Stomach smooth muscle (tissue), 2 donors: ENCODE data around the gene TJP1.
A peak's percentile ranks its signal among the peaks of the same experiment; 100 is the strongest.

Experiments used
- H3K27ac ChIP-seq: one replicate; pipeline ENCODE4 v1.7.0; 2013; ENCODE audit warnings: mild to moderate bottlenecking, low read length, inconsistent platforms
- H3K27me3 ChIP-seq, 2 donors: one replicate each; pipeline ENCODE4 v1.7.0; 2013; ENCODE audit warnings: low read length in 2 of 2; ENCODE audit not compliant: insufficient read depth in 2 of 2, control insufficient read depth in 1 of 2
- H3K36me3 ChIP-seq, 2 donors: one replicate each; pipeline ENCODE4 v1.7.0; 2013; ENCODE audit warnings: low read length in 2 of 2; ENCODE audit not compliant: control insufficient read depth in 2 of 2, insufficient read depth in 2 of 2
- H3K4me1 ChIP-seq: one replicate; pipeline ENCODE4 v1.7.0; 2013; ENCODE audit warnings: low read length; ENCODE audit not compliant: control insufficient read depth, insufficient read depth
- H3K4me3 ChIP-seq, 2 donors: one replicate each; pipeline ENCODE4 v1.7.0; 2013; ENCODE audit warnings: low read length in 2 of 2
- H3K9ac ChIP-seq, 2 donors: one replicate each; pipeline ENCODE4 v1.7.0; 2013; ENCODE audit warnings: low read length in 2 of 2, mild to moderate bottlenecking in 1 of 2
- H3K9me3 ChIP-seq, 2 donors: one replicate each; pipeline ENCODE4 v1.7.0; 2013; ENCODE audit warnings: low read length in 2 of 2; ENCODE audit not compliant: control insufficient read depth in 2 of 2
- donor health status: healthy.
- donor health status: Pancreatic carcinoma.

The TJP1 gene

DNA sequence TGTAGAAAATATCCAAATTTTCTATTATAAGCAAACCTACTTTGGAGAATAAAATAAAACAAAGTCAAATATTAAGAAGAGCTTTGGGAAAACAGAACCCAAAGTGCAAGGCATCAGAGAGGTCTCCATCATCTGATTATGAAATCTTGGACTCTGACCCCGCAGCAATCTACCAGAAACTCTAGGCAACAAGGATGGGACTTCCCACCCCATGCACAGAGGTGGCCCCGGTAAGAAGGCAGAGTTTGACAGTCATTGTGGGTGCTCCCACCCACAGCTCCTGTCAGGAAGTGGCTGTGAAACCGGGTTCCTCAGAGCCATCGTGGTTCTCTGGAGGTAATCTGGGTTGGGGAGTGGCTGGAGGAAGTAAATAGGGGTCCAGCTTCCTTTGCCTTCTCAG lies 37.0 kb upstream of the TJP1 start:
- no peaks in the 10 kb centered on the region for H3K9me3 ChIP-seq
- H3K9ac ChIP-seq, result no peak overlapping the region
- H3K4me1 ChIP-seq, result no peaks in the 10 kb centered on the region
- no peaks in the 10 kb centered on the region for H3K36me3 ChIP-seq
- H3K4me3 ChIP-seq, result no peak overlapping the region
- no peaks in the 10 kb centered on the region for H3K27me3 ChIP-seq
- H3K27ac ChIP-seq, result no peak overlapping the region

DNA sequence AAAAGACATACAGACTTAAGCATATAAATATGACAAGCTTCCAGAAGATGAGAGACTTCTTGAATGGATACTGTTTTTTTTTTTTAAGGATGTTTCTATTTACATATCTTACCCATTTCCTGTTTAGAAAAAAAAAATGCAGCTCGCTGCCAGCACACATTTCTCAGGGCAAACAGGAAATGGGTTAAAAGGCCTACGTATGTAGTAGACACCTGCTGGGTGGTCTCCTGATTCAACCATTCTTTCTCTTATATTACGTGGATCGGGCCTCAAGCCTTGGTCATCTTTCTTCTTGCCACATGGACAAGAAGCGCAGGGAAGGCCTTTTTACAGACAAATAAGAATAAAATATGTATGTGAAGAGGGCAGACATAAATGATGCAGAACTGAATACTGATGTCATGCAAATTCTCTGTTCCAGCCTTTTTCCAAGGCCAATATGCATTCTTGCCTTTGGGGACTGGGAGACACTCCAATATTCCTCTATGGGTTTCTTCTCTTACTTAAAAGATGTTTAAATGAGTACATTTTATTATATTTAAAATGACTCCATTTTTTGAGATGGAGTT lies 35.0 kb upstream of the TJP1 start:
- no peaks in the 10 kb centered on the region for H3K27me3 ChIP-seq
- H3K4me3 ChIP-seq, result no peak overlapping the region
- H3K4me1 ChIP-seq, result no peaks in the 10 kb centered on the region
- H3K27ac ChIP-seq, result no peak overlapping the region
- no peaks in the 10 kb centered on the region for H3K9me3 ChIP-seq
- no peaks in the 10 kb centered on the region for H3K36me3 ChIP-seq
- H3K9ac ChIP-seq, result no peak overlapping the region

DNA sequence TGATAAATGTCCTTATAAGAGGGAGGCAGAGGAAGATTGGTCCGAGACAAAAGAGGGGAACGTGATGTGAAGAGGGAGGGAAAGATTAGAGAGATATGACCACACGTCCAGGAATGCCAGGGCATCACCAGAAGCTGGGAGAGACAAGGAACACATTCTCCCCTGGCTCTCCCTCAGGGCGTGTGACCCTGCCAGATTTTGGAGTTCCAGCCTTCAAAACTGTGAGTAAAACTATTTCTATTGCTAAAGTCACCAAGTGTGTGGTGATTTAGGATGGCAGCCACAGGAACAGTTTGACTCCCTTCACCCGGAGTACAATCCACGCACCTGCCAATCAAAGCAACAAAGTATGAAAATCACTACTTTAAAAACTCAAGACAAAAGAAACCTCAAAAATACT lies 32.1 kb upstream of the TJP1 start:
- H3K36me3 ChIP-seq, result no peaks in the 10 kb centered on the region
- H3K27ac ChIP-seq, result no peak overlapping the region
- no peak overlapping the region for H3K9ac ChIP-seq
- H3K9me3 ChIP-seq, result no peaks in the 10 kb centered on the region
- no peak overlapping the region for H3K4me3 ChIP-seq
- no peaks in the 10 kb centered on the region for H3K27me3 ChIP-seq
- no peaks in the 10 kb centered on the region for H3K4me1 ChIP-seq

DNA sequence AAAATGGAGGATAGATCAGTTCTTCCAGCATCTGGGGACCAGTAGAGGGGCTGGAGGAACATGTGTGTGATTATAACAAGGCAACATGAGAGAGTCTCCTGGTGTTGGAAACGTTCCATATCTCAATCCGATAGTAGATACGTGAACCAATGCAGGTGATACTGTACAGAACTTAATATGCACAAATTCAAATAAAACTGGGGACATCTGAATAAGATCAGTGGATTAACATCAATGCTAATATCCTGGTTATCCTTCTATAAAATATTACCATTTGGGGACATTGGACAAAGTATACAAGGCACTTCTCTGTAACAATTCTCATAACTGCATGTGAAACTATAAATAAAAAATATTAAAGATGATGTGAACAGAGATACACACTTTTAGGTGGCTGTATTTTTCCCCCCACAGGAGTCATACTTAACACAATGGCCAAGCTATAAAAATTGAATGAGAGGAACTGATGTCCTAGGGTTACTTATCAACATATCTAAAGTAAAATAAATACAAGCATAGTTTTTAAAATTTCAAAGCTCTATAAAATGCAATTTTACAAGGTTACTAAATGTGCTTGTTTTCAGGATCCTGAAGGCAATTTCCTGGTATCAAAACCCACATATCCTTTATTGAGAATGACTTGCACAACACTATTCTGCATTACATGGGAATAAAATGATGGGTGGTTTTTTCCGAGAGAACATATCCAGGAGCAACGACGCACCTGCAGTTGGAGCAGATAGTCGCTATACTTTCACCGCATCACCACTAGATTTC lies 31.1 kb upstream of the TJP1 start:
- H3K9me3 ChIP-seq, result no peaks in the 10 kb centered on the region
- no peak overlapping the region for H3K9ac ChIP-seq
- no peaks in the 10 kb centered on the region for H3K4me1 ChIP-seq
- H3K36me3 ChIP-seq, result no peaks in the 10 kb centered on the region
- H3K27me3 ChIP-seq, result no peaks in the 10 kb centered on the region
- H3K4me3 ChIP-seq, result no peak overlapping the region
- no peak overlapping the region for H3K27ac ChIP-seq

DNA sequence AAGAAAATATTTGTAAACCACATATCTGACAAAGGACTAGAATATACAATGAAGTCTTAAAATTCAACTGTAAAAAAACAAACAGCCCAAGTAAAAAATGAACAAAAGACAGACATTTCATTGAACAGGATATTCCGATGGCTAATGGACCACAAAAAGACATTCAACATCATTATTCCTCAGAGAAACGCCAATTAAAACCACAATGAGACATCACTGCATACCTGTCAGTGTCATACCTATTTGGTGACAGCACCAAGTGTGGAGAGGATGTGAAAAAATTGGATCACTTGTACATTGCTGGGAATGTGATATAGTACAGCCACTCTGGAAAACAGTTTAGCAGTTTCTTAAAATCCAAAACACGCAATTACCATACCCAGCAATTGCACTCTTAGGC lies 29.9 kb upstream of the TJP1 start:
- no peaks in the 10 kb centered on the region for H3K4me1 ChIP-seq
- no peaks in the 10 kb centered on the region for H3K27me3 ChIP-seq
- H3K9me3 ChIP-seq, result peaks cover 0 to 3% of the 10 kb centered on the region in 2 donors
- H3K9ac ChIP-seq, result no peak overlapping the region
- H3K4me3 ChIP-seq, result no peak overlapping the region
- H3K36me3 ChIP-seq, result no peaks in the 10 kb centered on the region
- H3K27ac ChIP-seq, result no peak overlapping the region

DNA sequence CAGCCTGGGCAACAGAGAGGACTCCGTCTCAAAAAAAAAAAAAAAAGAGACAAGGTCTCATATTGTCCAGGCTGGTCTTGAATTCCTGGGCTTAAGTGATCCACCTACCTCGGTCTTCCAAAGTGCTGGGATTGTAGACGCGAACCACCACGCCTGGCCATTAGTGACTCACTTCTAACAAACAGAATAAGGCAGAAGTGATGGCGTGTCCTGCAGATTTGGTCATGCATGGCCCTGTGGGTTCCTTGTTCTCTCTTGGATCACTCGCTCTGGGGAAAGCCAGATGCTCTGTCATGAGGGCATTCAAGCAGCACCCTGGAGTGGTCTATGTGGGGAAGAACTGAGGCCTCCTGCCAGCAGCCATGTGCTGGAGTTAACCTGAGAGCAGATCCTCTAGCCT lies 27.4 kb upstream of the TJP1 start:
- Histone ChIP-seq H3K27me3 (no peaks in the 10 kb centered on the region), H3K4me1 (no peaks in the 10 kb centered on the region), H3K36me3 (no peaks in the 10 kb centered on the region), H3K27ac (no peak overlapping the region), H3K9ac (no peak overlapping the region), H3K9me3 (peaks cover 0 to 3% of the 10 kb centered on the region in 2 donors), H3K4me3 (no peak overlapping the region)

DNA sequence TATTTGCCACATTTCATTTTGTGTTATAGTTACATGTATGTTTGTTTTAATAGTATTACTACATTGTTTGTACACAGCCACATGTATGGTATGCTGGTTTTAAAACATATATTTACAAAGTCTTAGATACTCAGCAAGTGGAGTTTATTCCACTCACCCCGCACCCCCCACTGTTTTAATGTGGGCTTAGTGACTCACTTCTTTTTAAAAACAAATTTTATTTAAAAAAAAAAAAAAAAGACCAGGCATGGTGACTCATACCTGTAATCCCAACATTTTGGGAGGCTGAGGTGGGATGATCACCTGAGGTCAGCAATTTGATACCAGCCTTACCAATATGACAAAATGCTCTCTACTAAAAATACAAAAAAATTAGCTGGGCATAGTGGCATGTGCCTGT lies 26.9 kb upstream of the TJP1 start:
- Histone ChIP-seq H3K27me3 (no peaks in the 10 kb centered on the region), H3K9me3 (peaks cover 0 to 3% of the 10 kb centered on the region in 2 donors), H3K4me1 (no peaks in the 10 kb centered on the region), H3K36me3 (no peaks in the 10 kb centered on the region), H3K9ac (no peak overlapping the region), H3K27ac (no peak overlapping the region), H3K4me3 (no peak overlapping the region)

DNA sequence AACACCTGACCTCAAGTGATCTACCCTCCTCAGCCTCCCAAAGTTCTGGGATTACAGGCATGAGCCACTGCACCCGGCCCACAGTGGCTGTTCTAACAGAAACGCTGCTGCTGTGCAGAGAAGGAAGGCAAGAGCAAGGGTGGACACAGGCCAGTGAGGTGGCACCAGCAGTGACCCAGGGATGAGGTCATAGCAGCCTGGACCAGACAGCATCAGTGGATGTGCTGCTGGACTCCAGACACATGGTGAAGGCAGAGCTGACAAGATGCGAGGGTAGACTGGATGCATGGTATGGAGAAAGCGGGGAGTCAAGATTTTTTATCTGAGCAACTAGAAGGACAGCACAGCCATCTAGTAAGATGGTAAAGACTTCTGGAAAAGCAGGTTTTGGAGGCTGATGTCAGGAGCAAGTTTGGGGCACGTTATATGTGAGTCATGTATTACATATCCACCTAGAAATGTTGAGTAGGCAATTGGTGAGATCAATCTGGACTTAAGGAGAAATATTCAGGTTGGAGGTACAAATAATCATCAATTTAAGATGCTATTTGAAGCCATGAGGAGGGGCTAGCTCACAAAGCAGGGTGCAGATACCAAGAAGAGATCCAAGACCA lies 22.1 kb upstream of the TJP1 start:
- H3K27me3 ChIP-seq, result no peaks in the 10 kb centered on the region
- H3K36me3 ChIP-seq, result no peaks in the 10 kb centered on the region
- no peak overlapping the region for H3K9ac ChIP-seq
- H3K27ac ChIP-seq, result no peak overlapping the region
- H3K9me3 ChIP-seq, result peaks cover 0 to 3% of the 10 kb centered on the region in 2 donors
- no peak overlapping the region for H3K4me3 ChIP-seq
- H3K4me1 ChIP-seq, result peaks cover 3% of the 10 kb centered on the region

DNA sequence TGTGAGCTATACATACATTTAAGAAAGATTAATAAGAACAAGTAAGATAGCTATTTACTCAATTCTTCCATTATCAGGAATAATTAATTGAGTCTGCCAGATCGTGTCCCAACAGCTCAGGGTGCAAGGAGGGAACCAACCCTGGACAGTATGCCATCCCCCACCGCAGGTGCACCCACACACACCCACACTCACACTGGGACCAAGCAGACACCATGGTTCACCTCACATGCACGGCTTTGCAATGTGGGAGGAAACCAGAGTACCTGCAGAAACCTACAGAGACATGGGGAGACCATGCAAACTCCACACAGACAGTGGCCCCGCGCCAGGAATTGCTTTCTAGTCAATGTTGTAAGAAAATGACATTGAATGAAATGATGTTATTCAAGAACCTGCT lies 20.0 kb upstream of the TJP1 start:
- Histone ChIP-seq H3K4me3 (no peak overlapping the region), H3K27me3 (no peaks in the 10 kb centered on the region), H3K9ac (no peak overlapping the region), H3K9me3 (no peaks in the 10 kb centered on the region), H3K4me1 (peaks cover 3% of the 10 kb centered on the region), H3K27ac (no peak overlapping the region), H3K36me3 (no peaks in the 10 kb centered on the region)

DNA sequence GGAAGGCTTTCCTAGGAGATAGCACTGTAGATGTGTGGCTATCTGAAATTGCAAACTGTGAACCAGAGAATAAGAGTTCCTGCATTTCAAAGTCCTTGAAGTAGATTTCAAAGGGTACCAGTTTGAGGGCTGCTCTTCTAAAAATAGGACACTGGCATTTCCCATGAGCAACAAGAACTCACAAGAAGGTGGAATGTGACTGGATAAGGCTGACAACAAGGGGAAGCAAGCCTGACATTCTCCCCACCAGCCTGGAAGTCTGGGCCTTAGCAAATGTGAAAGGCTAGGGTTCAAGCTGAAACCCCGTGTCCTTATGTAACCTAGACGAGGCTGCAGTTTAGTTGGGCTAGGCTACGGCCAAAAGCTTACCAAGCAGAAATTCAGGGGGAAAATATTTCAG lies 18.7 kb upstream of the TJP1 start:
- no peaks in the 10 kb centered on the region for H3K9me3 ChIP-seq
- H3K27ac ChIP-seq, result peak overlapping the region; percentile 37
- peak overlapping the region; percentile 0 to 19 for H3K4me3 ChIP-seq
- no peaks in the 10 kb centered on the region for H3K27me3 ChIP-seq
- peaks cover 3% of the 10 kb centered on the region for H3K4me1 ChIP-seq
- H3K36me3 ChIP-seq, result no peaks in the 10 kb centered on the region
- no peak overlapping the region for H3K9ac ChIP-seq

DNA sequence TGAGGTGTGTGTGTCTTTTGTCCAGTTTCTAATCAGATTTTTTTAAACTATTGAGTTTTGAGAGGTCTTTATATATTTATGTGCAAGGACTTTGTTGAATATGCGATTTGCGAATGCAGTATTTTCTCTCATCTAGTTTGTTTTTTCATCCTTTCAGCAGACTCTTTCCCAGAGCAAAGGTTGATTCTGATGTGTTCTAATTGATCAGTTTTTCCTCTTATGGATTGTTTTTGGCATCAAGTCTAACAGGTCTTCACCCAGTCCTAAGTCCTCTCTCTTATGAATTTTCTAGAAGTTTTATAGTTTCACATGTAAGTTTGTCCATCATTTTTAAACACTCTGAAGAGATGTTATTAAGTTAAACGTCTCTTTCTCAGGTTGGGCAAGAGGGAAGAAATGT lies 17.8 kb upstream of the TJP1 start:
- H3K9ac ChIP-seq, result no peak overlapping the region
- H3K9me3 ChIP-seq, result no peaks in the 10 kb centered on the region
- H3K4me3 ChIP-seq, result no peak overlapping the region
- no peaks in the 10 kb centered on the region for H3K27me3 ChIP-seq
- no peaks in the 10 kb centered on the region for H3K36me3 ChIP-seq
- H3K27ac ChIP-seq, result no peak overlapping the region
- peaks cover 3% of the 10 kb centered on the region for H3K4me1 ChIP-seq
